Activated CD8-positive, alpha-beta memory T cell treated with anti-CD3 and anti-CD28 coated beads, Interleukin-2, amount 50 U/mL, for 24 hours (primary cell): ENCODE data around the gene SH3GLB2.
A peak's percentile ranks its signal among the peaks of the same experiment; 100 is the strongest.
"Not testable (repeated sequence)": the region's sequence is repeated elsewhere in the genome, so short reads cannot be mapped to it uniquely, and the experiment has no call there.

Experiments
- DNase-seq: peaks from one replicate; pipeline ENCODE4 v3.0.0-alpha.2; 2020; ENCODE audit errors: extremely low read depth

SH3GLB2 gene

DNA sequence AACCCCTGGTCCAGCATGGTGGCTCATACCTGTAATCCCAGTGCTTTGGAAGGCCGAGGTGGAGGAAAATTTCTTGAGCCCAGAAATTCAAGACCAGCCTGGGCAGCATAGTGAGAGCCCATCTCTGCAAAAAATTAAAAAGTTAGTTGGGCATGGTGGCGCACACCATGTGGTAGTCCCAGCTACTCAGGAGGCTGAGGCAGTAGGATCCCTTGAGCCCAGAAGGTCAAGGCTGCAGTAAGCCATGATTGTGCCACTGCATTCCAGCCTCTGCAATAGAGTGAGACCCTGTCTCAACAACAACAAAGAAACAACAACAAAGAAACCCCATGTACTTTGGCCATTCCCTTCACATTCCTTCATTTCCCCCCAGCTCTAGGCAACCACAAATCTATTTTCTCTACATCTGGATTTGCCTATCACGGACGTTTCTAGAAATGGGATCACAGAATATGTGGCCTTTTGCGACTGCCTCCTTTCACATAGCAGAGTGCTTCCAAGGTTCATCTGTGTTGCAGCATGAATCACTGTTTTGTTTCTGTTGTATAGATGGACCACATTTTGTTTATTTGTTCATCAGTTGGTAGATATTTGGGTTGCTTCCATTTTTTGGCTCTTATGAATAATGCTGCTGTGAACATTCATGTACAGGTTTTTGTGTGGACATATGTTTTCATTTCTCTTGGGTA is 26.2 kb upstream of the SH3GLB2 start:
- no peak for DNase-seq

DNA sequence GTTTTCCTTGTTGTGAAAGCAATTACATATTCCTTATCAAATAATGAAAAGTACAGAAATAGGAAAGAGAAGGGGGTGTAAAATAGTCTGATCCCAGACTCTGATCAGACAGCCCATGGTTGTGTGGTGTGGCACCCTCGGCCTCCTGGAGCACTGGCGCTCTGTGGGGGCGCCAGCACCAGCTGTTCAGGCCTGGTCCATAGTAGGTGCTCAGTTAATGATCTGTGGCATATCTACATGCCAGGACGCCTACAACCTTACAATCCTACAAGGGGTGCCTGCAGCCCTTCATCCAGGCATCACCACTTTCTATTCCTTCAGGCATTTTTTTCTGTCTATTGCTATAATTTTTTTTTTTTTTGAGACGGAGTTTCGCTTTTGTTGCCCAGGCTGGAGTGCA is 24.9 kb upstream of the SH3GLB2 start:
- DNase-seq = no peak

DNA sequence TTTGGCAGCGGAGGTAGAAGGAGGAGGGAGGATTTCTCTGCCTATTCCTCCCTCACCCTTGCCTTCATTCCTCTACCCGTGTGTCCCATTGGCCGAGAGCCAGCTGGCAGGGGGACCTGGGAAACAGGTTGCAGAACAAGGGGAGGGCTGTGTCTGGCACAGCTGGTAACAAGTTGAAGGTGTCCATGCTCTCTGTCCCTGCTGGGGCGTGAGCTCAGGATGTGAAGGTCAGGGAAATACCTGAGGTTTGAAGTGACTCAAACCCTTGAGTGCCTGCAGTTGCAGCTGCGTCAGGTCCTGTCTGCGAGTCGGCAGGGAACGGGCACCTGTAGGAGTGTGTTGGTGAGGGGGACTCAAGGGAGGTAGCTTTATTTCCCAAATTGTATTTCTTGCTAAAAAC is 24.5 kb upstream of the SH3GLB2 start:
- DNase-seq = no peak

DNA sequence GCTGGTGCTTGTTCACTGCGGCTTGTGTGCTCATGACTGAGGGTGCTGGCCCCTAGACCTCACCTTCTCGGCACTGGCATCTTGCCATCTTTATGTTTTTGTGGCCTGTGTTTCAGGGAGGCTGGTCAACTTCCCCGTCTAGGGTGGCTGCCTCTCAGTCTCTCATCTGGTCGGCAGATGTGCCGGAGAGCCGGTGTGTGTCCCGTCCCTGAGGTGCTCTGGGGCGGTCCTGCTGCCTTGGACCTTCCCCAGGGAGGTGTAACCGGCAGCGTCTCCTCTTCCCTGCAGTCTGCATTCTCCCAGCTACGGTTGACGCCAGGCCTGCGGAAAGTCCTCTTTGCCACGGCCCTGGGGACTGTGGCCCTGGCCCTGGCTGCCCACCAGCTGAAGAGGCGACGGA is 13.9 kb upstream of the SH3GLB2 start:
- DNase-seq = no peak

DNA sequence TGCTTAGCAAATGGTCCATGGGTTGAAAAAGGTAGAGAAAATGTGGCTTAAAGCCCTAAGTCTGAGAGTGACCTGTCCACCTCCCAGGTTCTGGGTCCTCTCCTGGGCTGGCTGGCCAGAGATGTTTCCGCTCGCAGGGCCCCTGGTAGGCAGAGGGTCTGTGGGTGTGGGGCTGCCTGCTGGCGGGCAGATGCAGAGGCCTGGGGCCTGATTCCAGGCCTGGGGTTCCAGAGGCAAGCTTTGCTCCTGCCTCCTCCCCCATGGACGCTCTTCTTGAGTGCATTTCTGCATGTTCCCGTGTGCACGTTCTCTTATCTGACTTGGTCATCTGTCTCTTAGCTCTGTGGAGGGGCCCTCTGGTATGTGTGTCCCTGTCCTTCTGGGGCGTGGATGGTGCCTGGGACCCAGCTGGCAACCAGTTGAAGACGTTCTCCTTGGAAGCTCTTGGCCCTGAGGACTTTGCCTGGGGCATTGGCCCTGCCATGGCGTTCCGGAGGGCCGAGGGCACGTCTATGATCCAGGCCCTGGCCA is 12.0 kb upstream of the SH3GLB2 start:
- no peak for DNase-seq

DNA sequence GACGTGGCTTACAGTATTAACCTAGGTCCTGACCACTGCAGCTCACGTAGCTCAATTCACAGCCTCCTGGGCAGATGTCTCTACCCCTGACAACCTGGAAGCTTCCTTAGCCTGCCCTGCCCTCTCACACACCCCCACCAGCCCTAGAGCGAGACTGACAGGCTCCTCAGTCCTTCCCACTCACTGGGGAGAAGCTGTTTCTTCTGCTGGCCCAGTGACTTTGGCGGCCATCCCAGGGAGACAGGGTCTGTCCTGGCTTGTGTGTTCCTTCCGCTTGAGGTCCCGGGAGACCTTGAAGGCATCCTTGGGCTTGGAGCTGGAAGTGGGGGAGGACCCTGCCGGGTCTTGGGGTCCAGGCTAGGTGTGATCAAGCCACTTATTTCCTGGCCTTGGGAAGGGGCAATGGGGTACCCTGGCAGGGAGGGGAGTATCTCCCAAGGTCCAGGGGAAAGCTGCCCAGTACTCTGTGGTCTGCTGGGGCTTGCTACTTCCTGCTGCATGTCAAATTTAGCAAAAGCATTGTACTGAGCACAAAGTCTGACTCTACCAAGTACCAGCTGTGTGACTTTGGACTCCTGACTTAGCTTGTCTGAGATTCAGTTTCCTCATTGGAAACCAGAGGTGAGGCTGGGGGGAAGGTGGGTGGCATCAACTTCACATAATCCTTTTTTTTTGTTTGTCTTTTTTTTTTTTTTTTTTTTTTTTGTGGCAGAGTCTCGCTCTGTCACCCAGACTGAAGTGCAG is 10.2 kb upstream of the SH3GLB2 start:
- DNase-seq = no peak

DNA sequence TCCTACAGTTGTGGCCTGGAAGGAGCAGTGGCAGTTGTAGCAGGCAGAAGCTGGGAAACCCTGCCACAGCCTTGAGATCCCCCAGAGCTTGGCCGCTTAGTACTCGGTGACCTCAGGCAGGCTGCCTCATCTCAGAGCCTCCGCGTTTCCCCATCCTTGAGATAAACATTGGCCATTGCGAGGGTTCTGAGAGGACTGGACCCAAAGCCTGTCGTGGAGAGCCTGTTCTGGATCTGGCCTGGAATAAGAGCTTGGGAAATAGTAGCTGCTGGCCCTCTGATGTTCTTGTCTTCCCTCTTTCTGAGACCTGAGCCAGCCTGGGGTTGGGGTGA is 9.6 kb upstream of the SH3GLB2 start:
- DNase-seq = no peak

DNA sequence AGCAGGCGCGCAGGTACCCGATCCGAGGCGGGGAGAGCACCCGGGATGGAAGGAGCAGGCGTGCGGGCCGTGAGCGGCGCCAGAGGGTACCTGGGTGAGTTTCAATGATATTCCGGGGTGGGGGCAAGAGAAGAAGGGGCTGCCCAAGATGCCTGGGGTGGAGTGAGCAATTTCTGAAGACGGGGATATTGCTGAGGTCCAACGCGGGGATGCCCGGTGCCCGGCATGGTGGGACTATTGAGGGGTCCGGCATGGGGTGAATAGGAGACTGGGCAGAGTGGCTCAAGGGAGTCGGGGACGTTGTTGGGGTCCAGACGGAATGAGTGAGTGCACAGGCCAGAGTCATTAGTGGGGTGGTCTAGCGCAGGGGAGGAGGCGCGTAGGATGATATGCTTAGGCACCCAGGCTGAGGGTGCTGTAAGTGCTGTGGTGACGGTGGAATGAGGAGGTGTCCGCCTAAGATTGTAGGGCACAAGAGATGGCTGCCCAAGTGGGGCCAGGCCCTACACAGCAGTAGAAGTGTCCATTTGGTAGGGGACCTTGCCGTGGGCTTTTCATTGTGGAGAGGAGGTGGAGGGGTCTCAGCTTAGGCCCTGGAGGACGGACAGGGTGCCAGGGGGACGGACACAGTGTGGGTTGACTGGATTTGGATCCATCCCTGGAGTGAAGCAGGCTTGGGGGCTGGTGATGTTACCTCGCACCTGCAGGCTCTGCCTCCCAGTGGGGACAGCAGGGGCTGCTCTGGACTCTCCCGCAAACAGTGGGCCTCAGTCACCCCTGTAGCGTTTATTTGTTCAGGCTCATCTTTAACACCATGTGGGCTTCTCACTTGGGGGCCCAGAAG is 9.0 kb upstream of the SH3GLB2 start:
- DNase-seq = no peak

DNA sequence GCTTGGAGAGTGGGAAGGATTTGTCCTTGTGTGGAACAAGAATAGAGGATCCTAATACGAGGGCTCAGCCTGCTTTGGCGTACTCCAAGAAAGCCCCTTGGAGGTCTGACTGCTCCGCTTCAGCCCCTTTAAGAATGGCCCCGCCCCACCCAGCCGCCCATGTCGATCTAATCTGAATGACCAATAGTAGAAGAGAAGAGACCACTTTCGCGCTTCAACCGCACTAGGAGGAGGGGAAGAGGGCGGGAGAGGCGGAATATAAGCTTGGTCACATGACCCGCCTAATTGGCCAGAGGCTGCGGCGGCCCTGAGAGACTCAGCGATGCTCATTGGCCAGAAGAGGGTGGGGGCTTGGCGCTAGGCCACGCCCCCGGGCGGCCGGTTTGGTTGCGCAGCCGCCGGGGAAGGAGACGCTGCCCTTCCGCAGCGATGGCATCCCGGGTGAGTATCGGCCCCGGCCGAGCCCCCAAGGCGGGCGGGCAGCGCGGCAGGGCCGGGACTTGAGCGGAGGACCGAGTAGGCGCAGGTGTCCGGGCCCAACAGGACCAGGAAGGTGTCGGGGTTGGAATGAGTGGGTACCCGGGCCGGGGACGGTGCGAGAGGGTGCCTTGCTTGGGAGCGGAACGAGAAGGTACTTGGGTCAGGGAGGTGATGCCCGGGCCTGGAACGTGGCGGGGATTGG is 8.3 kb upstream of the SH3GLB2 start, which contains the start of gene MIGA2:
TSS of gene MIGA2 (plus strand) at position 386 of the 682 bp plus-strand sequence. CDS start 3,969 bp downstream, outside the sequence.
- DNase-seq = peak; percentile 95

DNA sequence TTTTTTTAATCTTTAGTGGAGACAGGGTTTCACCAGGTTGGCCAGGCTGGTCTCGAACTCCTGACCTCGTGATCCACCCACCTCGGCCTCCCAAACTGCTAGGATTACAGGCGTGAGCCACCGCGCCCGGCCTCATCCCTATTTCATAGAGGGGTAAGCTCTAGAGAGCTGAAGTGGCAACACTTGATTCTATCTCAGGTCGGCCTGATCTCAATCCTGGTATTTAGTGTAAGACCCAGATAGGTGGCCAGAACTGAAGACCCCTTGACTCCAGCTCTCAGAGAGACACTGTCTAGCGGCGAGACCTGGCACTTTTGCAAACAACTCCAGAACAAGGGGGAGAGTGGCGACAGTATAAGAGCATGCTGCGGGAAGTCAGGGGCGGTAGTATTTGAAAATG is 7.7 kb upstream of the SH3GLB2 start:
- not testable (repeated sequence) for DNase-seq

DNA sequence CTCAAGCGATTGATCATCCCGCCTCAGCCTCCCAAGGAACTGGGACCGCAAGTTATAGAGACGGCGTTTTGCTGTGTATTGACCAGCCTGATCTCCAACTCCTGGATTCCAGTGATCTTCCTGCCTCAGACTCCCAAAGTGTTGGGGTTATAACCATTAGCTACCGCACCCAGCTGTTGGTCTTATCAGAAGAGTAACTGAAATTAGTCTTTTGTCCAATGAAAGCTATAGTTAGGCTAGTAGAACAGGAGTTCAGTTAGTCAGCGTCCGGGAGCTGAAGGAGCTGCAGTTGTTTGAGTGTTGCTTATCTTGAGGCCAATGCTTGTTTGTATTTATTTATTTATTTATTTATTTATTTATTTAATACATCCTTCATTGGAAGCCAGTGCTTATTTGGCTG is 5.1 kb upstream of the SH3GLB2 start:
- no peak for DNase-seq

DNA sequence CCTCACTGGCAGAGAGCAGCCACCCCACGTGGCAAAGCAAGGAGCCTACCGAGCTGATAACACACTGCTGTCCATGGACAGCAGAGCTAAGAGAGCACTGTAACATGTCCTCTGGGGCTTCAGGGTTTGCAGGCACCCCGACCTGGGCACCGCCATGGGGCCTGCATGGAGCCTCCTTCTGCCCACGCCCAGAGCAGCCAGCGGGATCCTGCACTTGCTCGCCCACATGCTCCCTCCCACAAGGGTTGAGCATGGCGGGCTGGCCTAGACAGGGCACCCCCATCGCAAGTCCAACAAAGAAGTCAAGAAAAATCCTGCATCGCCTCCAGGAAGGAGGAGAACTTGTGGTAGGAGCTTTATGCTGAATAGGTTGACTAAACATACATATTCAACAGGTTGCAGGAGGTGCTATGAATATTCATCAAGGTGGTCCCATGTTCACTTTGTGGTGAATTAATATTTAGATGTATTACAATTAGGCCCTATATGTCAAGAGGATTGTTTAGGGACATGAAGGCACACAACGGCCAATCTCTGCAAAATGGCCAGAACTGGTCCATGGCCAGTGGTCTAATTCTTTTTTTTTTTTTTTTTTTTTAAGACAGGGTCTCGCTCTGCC is 4.5 kb upstream of the SH3GLB2 start:
- no peak for DNase-seq

DNA sequence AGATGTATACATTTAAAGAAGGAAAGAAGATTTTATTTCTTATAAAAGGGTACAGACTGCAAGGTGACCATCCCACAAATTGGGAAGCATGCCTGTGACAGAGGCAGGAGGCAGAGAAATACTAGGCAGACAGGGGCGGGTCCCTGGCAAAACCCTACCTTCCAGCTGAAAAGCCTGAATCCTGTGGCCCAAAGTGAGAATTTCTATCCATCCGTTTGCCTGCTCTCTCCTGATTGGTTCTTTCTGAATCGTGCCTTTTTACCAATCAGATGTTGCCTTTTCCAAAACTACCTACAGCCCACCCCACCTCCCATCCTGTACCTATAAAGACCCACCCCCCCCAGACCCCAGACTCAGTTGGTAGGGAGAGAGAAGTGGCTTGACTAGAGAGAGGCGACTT is 3.4 kb upstream of the SH3GLB2 start:
- DNase-seq = no peak

DNA sequence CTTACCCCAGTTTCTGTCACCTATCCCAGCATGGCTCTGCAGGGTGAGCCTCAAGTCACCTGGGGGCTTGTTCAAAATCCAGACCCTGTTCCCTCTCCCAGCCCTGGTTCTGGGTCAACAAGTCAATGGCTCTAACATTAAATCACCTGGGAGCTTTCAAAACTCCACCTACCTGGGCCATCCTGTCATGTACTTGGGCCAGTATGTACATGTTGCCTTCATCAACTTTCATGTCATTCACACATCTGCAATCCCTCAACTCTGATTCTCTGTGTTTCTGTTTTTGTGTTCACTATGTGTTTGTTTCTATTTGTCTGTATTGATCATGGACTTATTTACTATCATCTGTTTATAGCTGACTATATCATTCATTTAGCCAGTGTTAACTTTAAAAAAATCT is 2.1 kb upstream of the SH3GLB2 start:
- no peak for DNase-seq

DNA sequence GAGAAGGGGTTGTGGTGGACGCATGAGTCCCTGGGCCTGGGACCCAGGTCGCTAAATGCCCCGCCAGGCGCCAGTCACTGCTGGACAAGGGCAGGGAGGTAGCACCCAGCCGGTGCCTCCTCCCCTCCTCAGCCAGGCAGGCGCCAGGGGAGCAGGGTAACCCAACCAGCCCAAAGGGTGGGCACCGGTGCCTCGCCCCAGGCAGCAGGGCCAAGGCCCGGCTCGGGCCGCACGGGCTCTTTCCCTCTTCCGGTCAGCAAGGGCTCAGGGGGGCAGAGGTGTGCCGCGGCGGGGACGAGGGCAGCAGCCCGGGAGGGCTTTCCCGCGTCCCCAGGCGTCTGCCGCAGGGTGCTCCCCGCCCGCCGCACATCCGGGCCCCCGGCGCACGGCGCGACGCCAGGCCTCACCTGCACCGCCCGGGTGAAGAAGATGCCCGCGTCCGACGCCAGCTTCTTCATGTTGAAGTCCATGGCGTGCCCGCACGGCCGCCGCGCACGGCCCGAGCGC is 393 bp downstream of the SH3GLB2 start:
- no peak for DNase-seq

DNA sequence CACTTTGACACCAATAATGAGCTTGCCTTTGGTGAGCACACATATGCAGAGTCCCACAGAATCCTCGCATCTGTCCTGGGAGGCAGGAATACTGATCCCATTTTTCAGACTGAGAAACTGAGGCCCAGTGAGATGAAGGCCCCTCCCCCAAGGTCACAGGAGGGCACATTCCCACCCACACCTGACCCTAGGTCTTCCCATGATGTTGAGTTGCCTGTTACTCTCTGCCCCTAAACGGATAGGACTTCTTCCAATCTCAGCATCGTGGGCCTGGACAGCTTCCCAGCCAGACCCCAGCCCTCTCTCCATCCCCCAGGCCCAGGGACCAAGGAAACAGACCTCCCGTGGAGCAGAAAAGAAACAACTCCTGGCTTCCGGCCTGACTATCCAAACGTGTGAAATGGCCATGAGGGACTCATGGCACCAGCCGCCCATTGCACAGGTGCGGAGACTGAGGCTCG is 877 bp downstream of the SH3GLB2 start:
- no peak for DNase-seq

DNA sequence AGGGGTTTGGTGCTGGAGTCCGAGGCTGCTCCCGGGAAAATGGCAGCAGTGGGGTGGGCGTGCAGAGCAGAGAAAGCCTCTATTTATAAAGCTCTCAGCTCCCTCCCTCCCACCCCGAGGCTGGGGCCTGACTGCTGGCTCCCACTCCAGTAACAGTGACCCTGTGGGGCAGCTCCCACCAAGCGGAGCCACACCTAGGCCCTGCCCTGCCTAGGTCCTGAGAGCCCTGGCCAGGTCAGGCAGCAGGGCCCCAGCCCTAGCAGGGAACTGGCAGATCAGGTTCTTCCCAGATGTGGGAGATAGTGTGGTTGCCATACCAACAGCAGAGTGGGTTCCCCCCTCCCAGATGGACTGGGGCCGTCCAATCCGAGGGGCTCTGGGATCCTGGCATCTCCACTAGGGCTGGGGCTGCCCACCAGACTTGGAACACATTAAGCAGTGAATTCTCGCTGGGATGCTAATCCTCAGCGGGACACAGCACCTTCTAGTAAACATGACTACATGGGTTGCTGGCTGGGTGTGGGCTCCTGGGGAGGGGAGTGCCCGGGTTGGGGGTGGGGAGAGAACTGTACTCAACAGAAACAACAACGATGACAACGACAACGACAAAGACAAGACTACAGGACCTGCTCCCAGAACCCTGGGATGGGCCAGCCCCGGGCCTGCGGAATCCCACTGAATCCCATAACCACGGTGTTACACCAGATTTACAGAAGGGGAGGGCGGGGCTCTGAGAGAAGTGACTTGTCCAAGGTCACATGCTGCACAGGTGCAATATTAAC is 1.5 kb downstream of the SH3GLB2 start:
- DNase-seq = no peak

DNA sequence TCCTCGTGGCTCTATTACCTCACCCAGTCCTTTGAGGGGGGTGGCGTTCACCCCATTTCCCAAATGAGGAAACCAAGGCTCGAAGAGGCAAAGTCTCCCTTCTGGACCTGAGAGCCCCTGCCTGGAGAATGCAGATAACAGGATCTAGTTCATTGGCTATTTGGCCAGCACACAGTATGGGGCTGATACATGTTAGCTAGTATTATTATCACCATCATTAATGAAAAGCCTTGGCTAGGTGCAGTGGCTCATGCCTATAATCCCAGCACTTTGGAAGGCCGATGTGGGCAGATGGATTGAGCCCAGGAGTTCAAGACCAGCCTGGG is 4.3 kb downstream of the SH3GLB2 start:
- no peak for DNase-seq

DNA sequence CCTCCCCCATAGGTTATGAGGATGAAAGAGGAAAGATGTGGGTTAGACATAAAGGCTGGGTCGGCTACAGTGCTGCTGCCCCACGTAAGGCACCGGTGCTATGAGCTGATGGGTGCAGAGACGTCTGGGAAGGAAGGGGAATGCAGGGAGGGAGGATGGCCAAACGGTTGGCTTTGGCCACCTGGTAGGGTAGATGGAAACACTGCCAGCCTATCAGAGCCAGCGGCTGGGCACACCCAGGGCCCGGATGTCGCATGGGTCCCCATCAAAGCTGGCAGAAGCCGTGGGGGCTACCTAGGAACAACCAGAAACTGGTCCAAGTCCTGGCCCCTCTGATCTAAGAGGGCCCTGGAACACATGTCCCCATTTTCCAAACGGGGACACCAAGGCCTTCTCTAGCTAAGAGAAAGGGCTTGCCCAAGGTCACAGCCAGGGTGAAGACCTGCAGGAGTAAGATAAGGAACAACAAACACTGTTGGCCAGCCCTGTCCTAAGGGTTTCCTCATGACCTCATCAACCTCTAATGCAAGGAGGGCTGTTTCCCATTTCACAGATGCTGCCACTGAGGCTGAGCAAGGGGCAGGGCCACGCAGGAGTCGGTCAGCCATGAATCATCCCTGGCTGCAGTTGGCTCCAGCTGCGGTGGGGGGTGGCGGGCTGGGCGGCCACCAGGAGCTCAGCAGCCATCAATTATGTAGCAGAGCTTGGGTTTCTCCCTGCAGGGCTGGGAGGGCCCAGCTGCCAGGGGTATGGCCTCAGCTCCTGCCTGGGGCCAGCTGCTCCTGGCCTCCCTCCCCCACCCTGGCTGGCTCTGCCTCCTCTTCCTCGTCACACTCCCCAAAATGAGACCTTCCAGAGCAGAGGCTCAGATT is 4.9 kb downstream of the SH3GLB2 start:
- no peak for DNase-seq
